ENCODE results near the gene PHACTR2. TPM values are rescaled to one million over a fixed set of nuclear protein-coding genes. Genes with fewer than 3 reads are reported as not detected.
A peak's percentile ranks its signal among the peaks of the same experiment; 100 is the strongest.

PHACTR2 gene
- total RNA-seq, 1 experiment from 2014 or later, result 39.8 TPM

GRCh38 chr6:143840595-143841265 is 163.0 kb downstream of the PHACTR2 start:
- no peak overlapping the region for H3K4me2 ChIP-seq
- H2AFZ ChIP-seq, result no peak overlapping the region
- H3K27ac ChIP-seq, result no peak overlapping the region
- H3K4me3 ChIP-seq, result no peak overlapping the region
- no peaks in the 10 kb centered on the region for H3K9me3 ChIP-seq (ENCODE audit: insufficient read depth, low read depth)
- peaks cover 24% of the 10 kb centered on the region for H3K79me2 ChIP-seq (ENCODE audit: low read depth)
- no TSS peak for BruUV-seq (replicated peaks)
- CTCF ChIA-PET, result no interaction called here
- DNase-seq, result no peak
- no peaks in the 10 kb centered on the region for H3K27me3 ChIP-seq (ENCODE audit: insufficient read depth, low read depth)
- intact Hi-C loops (cut with micrococcal nuclease; ENCODE audit: unreplicated experiment), result loop anchor here (5.0 kb wide), 3 partner anchors 148 to 377 kb away; partner anchors contain the start of gene PLAGL1
- peaks cover 17% of the 10 kb centered on the region; the same call in 1 of the 2 replicates for H3K4me1 ChIP-seq (replicated peaks; ENCODE audit: insufficient read depth)
- no peaks in the 10 kb centered on the region for H3F3A ChIP-seq (ENCODE audit: insufficient read depth, low read depth)
- peaks cover 12% of the 10 kb centered on the region for H3K36me3 ChIP-seq (ENCODE audit: low read depth)
- TF ChIP-seq CTCF (conservative IDR thresholded peaks at IDR 0.05), result no peak
- no peak for TF ChIP-seq EZH2 (IDR thresholded peaks at IDR 0.05; ENCODE audit: low read depth)
- no peaks in the 10 kb centered on the region for H4K20me1 ChIP-seq (ENCODE audit: insufficient read depth)
- POLR2A ChIA-PET (ENCODE audit: unreplicated experiment), result no interaction called here
- H3K9me2 ChIP-seq (ENCODE audit: insufficient read depth), result no peaks in the 10 kb centered on the region

- Histone ChIP-seq H4K20me1 (ENCODE audit: insufficient read depth) (no peaks in the 10 kb centered on the region), H3K79me2 (ENCODE audit: low read depth) (peaks cover 29% of the 10 kb centered on the region), H3K27me3 (ENCODE audit: insufficient read depth, low read depth) (no peaks in the 10 kb centered on the region), H3K9me3 (ENCODE audit: insufficient read depth, low read depth) (no peaks in the 10 kb centered on the region), H3K36me3 (ENCODE audit: low read depth) (peaks cover 28% of the 10 kb centered on the region), H2AFZ (peak overlapping the region; percentile 98), H3K27ac (peak overlapping the region; percentile 72), H3K9me2 (ENCODE audit: insufficient read depth) (no peaks in the 10 kb centered on the region), H3K4me3 (peak overlapping the region; percentile 94), H3K4me1 (replicated peaks; ENCODE audit: insufficient read depth) (peaks cover 17% of the 10 kb centered on the region; the same call in 1 of the 2 replicates), H3K4me2 (peak overlapping the region; percentile 91), H3F3A (ENCODE audit: insufficient read depth, low read depth) (no peaks in the 10 kb centered on the region)
- TSS peak; percentile 97 for BruUV-seq (replicated peaks)
- intact Hi-C loops (cut with micrococcal nuclease; ENCODE audit: unreplicated experiment), result loop anchor here (2.0 to 5.0 kb wide), 5 partner anchors 98 to 375 kb away; partner anchors contain the start of gene PLAGL1
- ChIA-PET POLR2A (ENCODE audit: unreplicated experiment) (interaction anchor here (0.5 to 0.7 kb wide), 6 partner anchors 35 to 1064 kb away, joined by 4 to 10 read pairs (median 4); no protein-coding TSS in a partner anchor), CTCF (no interaction called here)
- no peak for DNase-seq
- TF ChIP-seq CTCF (conservative IDR thresholded peaks at IDR 0.05), result no peak
- no peak for TF ChIP-seq EZH2 (IDR thresholded peaks at IDR 0.05; ENCODE audit: low read depth)
These were observed 164.7 kb downstream of the PHACTR2 start for GRCh38 chr6:143842461-143842901.

- Histone ChIP-seq H3K4me3 (peak within 1 kb of the TSS; percentile 94), H2AFZ (peak within 1 kb of the TSS; percentile 98), H3K9me2 (ENCODE audit: insufficient read depth) (no peaks in the 10 kb centered on the region), H3K4me1 (replicated peaks; ENCODE audit: insufficient read depth) (peaks cover 17% of the 10 kb centered on the region; the same call in 1 of the 2 replicates), H3F3A (ENCODE audit: insufficient read depth, low read depth) (no peaks in the 10 kb centered on the region), H3K27me3 (ENCODE audit: insufficient read depth, low read depth) (no peaks in the 10 kb centered on the region), H3K79me2 (ENCODE audit: low read depth) (peaks cover 29% of the 10 kb centered on the region), H3K9me3 (ENCODE audit: insufficient read depth, low read depth) (no peaks in the 10 kb centered on the region), H3K27ac (peak within 1 kb of the TSS; percentile 72), H4K20me1 (ENCODE audit: insufficient read depth) (no peaks in the 10 kb centered on the region), H3K36me3 (ENCODE audit: low read depth) (peaks cover 32% of the 10 kb centered on the region), H3K4me2 (peak within 1 kb of the TSS; percentile 91)
- ChIA-PET CTCF (interaction anchor here (1.8 kb wide), 1 partner anchor 97 kb away, joined by 4 read pairs; no protein-coding TSS in a partner anchor), POLR2A (ENCODE audit: unreplicated experiment) (interaction anchor here (0.5 to 0.7 kb wide), 8 partner anchors 36 to 1820 kb away, joined by 3 to 10 read pairs (median 4); no protein-coding TSS in a partner anchor)
- peak; percentile 87 to 92 for DNase-seq
- intact Hi-C loops (cut with micrococcal nuclease; ENCODE audit: unreplicated experiment), result loop anchor here (1.0 to 5.0 kb wide), 6 partner anchors 98 to 374 kb away; partner anchors contain the start of gene PLAGL1
- TF ChIP-seq EZH2 (IDR thresholded peaks at IDR 0.05; ENCODE audit: low read depth), result no peak
- TF ChIP-seq CTCF (conservative IDR thresholded peaks at IDR 0.05), result no peak
- BruUV-seq (replicated peaks), result no TSS peak
These were observed 165.3 kb downstream of the PHACTR2 start, which contains the start of gene LTV1 for GRCh38 chr6:143842902-143843676. LTV1 (plus strand) TSS chr6:143843338; CDS start chr6:143843478, 140 bp downstream.
